Measurements from ENCODE around the gene BORCS6. TPM values are rescaled to one million over a fixed set of nuclear protein-coding genes. Genes with fewer than 3 reads are reported as not detected.

BORCS6 gene
- total and polyA plus RNA-seq, 9 of the 15 experiments (the other 6 are each of a cell fraction or from before 2014, with no cell fraction given): 0.01 to 7.4 (median 2.3) TPM

DNA sequence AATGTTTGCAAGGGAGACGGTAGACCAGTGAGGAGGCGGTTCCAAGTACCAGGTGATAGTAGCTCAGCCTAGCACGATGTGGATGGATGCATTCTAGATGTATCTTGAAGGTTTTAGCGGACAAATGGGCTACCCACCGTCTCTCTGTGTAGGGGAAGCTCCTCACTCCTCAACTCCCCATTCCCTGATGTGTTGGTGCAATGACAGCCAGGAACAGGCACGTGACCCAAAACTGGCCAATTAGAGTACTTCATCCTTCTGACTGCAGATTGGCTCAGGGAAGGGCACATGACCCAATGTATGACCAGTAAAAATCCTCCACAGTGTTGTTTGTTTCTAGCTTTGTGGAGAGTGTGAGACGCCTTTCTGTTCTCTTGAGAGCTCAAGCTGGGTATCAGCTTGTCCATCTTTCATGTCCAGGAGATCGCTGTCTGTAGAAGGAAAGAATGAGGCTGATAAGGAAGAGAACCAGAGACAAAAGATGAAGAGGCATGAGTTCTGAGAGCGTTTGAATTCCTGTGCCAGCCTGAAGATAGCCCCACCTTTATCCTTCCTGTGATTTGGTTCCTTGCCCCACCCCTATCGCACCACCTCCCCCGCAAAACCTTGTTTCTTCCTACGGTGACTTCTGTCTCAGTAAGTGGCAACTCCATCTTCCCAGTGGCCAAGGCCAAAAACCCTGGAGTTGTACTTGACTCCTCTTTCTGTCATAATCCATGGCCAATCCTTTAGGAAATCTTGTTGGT, 2.3 kb upstream of the BORCS6 start (continued):
- TF ChIP-seq ZKSCAN3 (CRISPR knock-in tag; IDR thresholded peaks at IDR 0.05): no peak
- TF ChIP-seq L3MBTL2 (IDR thresholded peaks at IDR 0.05): peak; percentile 81
- no peak for TF ChIP-seq ZNF146 (CRISPR knock-in tag; IDR thresholded peaks at IDR 0.05; ENCODE audit: unreplicated experiment)
- no peak for TF ChIP-seq SNAPC5 (CRISPR knock-in tag; IDR thresholded peaks at IDR 0.05)
- no peak for TF ChIP-seq DMBX1 (CRISPR knock-in tag; IDR thresholded peaks at IDR 0.05; ENCODE audit: borderline replicate concordance)
- no peak for TF ChIP-seq ESRRB (CRISPR knock-in tag; IDR thresholded peaks at IDR 0.05; ENCODE audit: borderline replicate concordance)
- no peak for TF ChIP-seq NCOR1 (IDR thresholded peaks at IDR 0.05)
- no peak for TF ChIP-seq HES1 (IDR thresholded peaks at IDR 0.05; ENCODE audit: low read depth)
- TF ChIP-seq TOE1 (IDR thresholded peaks at IDR 0.05; ENCODE audit: borderline replicate concordance): peak; percentile 99
- TF ChIP-seq TOE1 (CRISPR knock-in tag; IDR thresholded peaks at IDR 0.05; ENCODE audit: borderline replicate concordance, low read depth): no peak
- TF ChIP-seq RBM15 (IDR thresholded peaks at IDR 0.05; ENCODE audit: insufficient read depth, low read length): no peak
- no peak for TF ChIP-seq NFATC3 (IDR thresholded peaks at IDR 0.05)
- no peak for TF ChIP-seq SNIP1 (IDR thresholded peaks at IDR 0.05; ENCODE audit: low read depth)
- TF ChIP-seq FOXO4 (CRISPR knock-in tag; IDR thresholded peaks at IDR 0.05): no peak
- no peak for TF ChIP-seq NFXL1 (CRISPR knock-in tag; IDR thresholded peaks at IDR 0.05)
- peak in 1 of 2 experiments; percentile 22; a peak in 2 of 4 replicates for TF ChIP-seq HDAC1 (IDR thresholded peaks at IDR 0.05)
- no peak for TF ChIP-seq STAT5B (CRISPR knock-in tag; IDR thresholded peaks at IDR 0.05)
- TF ChIP-seq, protein P1, sequence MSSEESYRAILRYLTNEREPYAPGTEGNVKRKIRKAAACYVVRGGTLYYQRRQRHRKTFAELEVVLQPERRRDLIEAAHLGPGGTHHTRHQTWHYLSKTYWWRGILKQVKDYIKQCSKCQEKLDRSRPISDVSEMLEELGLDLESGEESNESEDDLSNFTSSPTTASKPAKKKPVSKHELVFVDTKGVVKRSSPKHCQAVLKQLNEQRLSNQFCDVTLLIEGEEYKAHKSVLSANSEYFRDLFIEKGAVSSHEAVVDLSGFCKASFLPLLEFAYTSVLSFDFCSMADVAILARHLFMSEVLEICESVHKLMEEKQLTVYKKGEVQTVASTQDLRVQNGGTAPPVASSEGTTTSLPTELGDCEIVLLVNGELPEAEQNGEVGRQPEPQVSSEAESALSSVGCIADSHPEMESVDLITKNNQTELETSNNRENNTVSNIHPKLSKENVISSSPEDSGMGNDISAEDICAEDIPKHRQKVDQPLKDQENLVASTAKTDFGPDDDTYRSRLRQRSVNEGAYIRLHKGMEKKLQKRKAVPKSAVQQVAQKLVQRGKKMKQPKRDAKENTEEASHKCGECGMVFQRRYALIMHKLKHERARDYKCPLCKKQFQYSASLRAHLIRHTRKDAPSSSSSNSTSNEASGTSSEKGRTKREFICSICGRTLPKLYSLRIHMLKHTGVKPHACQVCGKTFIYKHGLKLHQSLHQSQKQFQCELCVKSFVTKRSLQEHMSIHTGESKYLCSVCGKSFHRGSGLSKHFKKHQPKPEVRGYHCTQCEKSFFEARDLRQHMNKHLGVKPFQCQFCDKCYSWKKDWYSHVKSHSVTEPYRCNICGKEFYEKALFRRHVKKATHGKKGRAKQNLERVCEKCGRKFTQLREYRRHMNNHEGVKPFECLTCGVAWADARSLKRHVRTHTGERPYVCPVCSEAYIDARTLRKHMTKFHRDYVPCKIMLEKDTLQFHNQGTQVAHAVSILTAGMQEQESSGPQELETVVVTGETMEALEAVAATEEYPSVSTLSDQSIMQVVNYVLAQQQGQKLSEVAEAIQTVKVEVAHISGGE (CRISPR knock-in tag; IDR thresholded peaks at IDR 0.05): no peak
- no peak for TF ChIP-seq THAP7 (CRISPR knock-in tag; IDR thresholded peaks at IDR 0.05)
- TF ChIP-seq BRF2 (IDR thresholded peaks at IDR 0.05; ENCODE audit: borderline replicate concordance, insufficient read depth, insufficient read length): no peak
